ENCODE measurements around the gene DENND2D. TPM values are rescaled to one million over a fixed set of nuclear protein-coding genes. Genes with fewer than 3 reads are reported as not detected.

Gene DENND2D
- polyA plus RNA-seq, 1 experiment: 1.3 TPM

- TF ChIP-seq CTCF (IDR thresholded peaks at IDR 0.05; ENCODE audit: low read depth, low read length): no peak
- Histone ChIP-seq H3K4me3 (ENCODE audit: low read depth, low read length) (no peak overlapping the region), H3K9me3 (ENCODE audit: control insufficient read depth, insufficient read depth, low read length) (no peaks in the 10 kb centered on the region), H3K27me3 (ENCODE audit: control insufficient read depth, insufficient read depth, low read length) (no peaks in the 10 kb centered on the region), H3K27ac (ENCODE audit: low read depth, low read length) (no peak overlapping the region)
- CTCF ChIA-PET: interaction anchor here (1.0 to 4.6 kb wide), 3 partner anchors 11 to 179 kb away, joined by 3 to 32 read pairs (median 8); no protein-coding TSS in a partner anchor
- no peak for DNase-seq (ENCODE audit: low read depth, low spot score)
- POLR2A ChIA-PET: no interaction called here
These were observed 21.3 kb upstream of the DENND2D start for GRCh38 chr1:111221633-111222291.

- no peak overlapping the region for H3K4me3 ChIP-seq (ENCODE audit: low read depth, low read length)
- no peaks in the 10 kb centered on the region for H3K9me3 ChIP-seq (ENCODE audit: control insufficient read depth, insufficient read depth, low read length)
- ChIA-PET CTCF (interaction anchor here (1.0 to 4.6 kb wide), 3 partner anchors 11 to 180 kb away, joined by 3 to 32 read pairs (median 8); no protein-coding TSS in a partner anchor), POLR2A (no interaction called here)
- no peak for DNase-seq (ENCODE audit: low read depth, low spot score)
- H3K27me3 ChIP-seq (ENCODE audit: control insufficient read depth, insufficient read depth, low read length): no peaks in the 10 kb centered on the region
- no peak for TF ChIP-seq CTCF (IDR thresholded peaks at IDR 0.05; ENCODE audit: low read depth, low read length)
- H3K27ac ChIP-seq (ENCODE audit: low read depth, low read length): no peak overlapping the region
These were observed 20.8 kb upstream of the DENND2D start for GRCh38 chr1:111221276-111221632.

- Histone ChIP-seq H3K27ac (ENCODE audit: low read depth, low read length) (no peak overlapping the region), H3K27me3 (ENCODE audit: control insufficient read depth, insufficient read depth, low read length) (no peaks in the 10 kb centered on the region), H3K4me3 (ENCODE audit: low read depth, low read length) (no peak overlapping the region), H3K9me3 (ENCODE audit: control insufficient read depth, insufficient read depth, low read length) (no peaks in the 10 kb centered on the region)
- DNase-seq (ENCODE audit: low read depth, low spot score): no peak
- ChIA-PET CTCF (interaction anchor here (0.6 to 4.6 kb wide), 6 partner anchors 9 to 181 kb away, joined by 3 to 32 read pairs (median 6); no protein-coding TSS in a partner anchor), POLR2A (no interaction called here)
- TF ChIP-seq CTCF (IDR thresholded peaks at IDR 0.05; ENCODE audit: low read depth, low read length): no peak
These were observed 19.9 kb upstream of the DENND2D start for GRCh38 chr1:111220302-111220890.

GRCh38 chr1:111219557-111220286 is 19.3 kb upstream of the DENND2D start:
- no peak overlapping the region for H3K4me3 ChIP-seq (ENCODE audit: low read depth, low read length)
- H3K9me3 ChIP-seq (ENCODE audit: control insufficient read depth, insufficient read depth, low read length): no peaks in the 10 kb centered on the region
- CTCF ChIA-PET: interaction anchor here (1.0 to 4.6 kb wide), 3 partner anchors 9 to 181 kb away, joined by 3 to 32 read pairs (median 3); no protein-coding TSS in a partner anchor
- no peak overlapping the region for H3K27ac ChIP-seq (ENCODE audit: low read depth, low read length)
- TF ChIP-seq CTCF (IDR thresholded peaks at IDR 0.05; ENCODE audit: low read depth, low read length): no peak
- POLR2A ChIA-PET: no interaction called here
- DNase-seq (ENCODE audit: low read depth, low spot score): no peak
- H3K27me3 ChIP-seq (ENCODE audit: control insufficient read depth, insufficient read depth, low read length): no peaks in the 10 kb centered on the region

Data from AG04450 (cell line).